ENCODE data around the gene DYNC1H1.

The DYNC1H1 gene

DNA sequence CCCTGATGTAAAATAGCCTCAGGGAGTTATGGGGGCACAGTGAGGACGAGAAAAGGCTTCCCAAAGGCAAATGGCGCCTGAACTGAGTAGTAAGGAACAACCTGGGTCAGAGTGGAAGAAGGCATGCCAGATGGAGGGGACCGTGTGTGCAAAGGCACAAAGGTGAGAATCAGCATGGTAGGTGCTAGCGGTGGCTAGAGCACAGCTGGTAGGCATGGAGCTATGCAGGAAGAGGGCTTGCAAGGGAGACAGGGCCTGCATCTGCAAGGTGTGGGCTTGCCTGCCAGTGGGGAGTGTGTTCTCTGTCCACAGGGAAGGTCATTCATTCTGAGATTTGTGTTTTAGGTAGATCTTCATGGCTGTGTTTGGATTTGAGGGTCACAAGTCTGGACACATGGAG lies 141.0 kb downstream of the DYNC1H1 start:
- H3K4me1 ChIP-seq (ENCODE audit: control insufficient read depth, low read length): peaks cover 25% of the 10 kb centered on the region
- no peak overlapping the region for H3K4me2 ChIP-seq (ENCODE audit: low read length)
- H3K79me2 ChIP-seq (ENCODE audit: control insufficient read depth, low read length): no peaks in the 10 kb centered on the region
- no peaks in the 10 kb centered on the region for H3K36me3 ChIP-seq (ENCODE audit: control insufficient read depth, low read length)
- H3F3A ChIP-seq (ENCODE audit: control insufficient read depth, insufficient read depth): no peaks in the 10 kb centered on the region
- H4K20me1 ChIP-seq (ENCODE audit: control insufficient read depth, insufficient read depth, low read depth, low read length): no peaks in the 10 kb centered on the region
- H3K9me3 ChIP-seq (ENCODE audit: control insufficient read depth, insufficient read depth, low read length): no peaks in the 10 kb centered on the region
- no peak overlapping the region for H3K4me3 ChIP-seq (ENCODE audit: low read length)
- no peak overlapping the region for H3K27ac ChIP-seq (ENCODE audit: low read depth, low read length)
- H3K9me2 ChIP-seq (replicated peaks; ENCODE audit: control insufficient read depth, low read length): no peaks in the 10 kb centered on the region
- H3K27me3 ChIP-seq (ENCODE audit: control insufficient read depth, low read length): no peaks in the 10 kb centered on the region
- TF ChIP-seq, protein P1, sequence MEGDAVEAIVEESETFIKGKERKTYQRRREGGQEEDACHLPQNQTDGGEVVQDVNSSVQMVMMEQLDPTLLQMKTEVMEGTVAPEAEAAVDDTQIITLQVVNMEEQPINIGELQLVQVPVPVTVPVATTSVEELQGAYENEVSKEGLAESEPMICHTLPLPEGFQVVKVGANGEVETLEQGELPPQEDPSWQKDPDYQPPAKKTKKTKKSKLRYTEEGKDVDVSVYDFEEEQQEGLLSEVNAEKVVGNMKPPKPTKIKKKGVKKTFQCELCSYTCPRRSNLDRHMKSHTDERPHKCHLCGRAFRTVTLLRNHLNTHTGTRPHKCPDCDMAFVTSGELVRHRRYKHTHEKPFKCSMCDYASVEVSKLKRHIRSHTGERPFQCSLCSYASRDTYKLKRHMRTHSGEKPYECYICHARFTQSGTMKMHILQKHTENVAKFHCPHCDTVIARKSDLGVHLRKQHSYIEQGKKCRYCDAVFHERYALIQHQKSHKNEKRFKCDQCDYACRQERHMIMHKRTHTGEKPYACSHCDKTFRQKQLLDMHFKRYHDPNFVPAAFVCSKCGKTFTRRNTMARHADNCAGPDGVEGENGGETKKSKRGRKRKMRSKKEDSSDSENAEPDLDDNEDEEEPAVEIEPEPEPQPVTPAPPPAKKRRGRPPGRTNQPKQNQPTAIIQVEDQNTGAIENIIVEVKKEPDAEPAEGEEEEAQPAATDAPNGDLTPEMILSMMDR (IDR thresholded peaks at IDR 0.05; ENCODE audit: low read depth, low read length, poor library complexity, severe bottlenecking): no peak
- no peak for TF ChIP-seq EZH2phosphoT487 (IDR thresholded peaks at IDR 0.05; ENCODE audit: borderline replicate concordance, low read length)
